NT2/D1 (cell line): ENCODE results near the gene MAP3K4.

Experiments used
- DNase-seq: peaks from one replicate; pipeline ENCODE4 v3.0.0-alpha.2; 2011; ENCODE audit warnings: low read depth, low spot score
- H3K27me3 ChIP-seq: 2 replicates; pipeline ENCODE4 v1.6.0; 2011; ENCODE audit warnings: mild to moderate bottlenecking; ENCODE audit not compliant: insufficient read length, insufficient read depth
- H3K36me3 ChIP-seq: 2 replicates; pipeline ENCODE4 v1.6.1; 2011; ENCODE audit warnings: mild to moderate bottlenecking, low read length, mixed read lengths; ENCODE audit not compliant: insufficient read depth, insufficient read length
- H3K4me1 ChIP-seq: 2 replicates; pipeline ENCODE4 v1.5.1; 2011; ENCODE audit not compliant: insufficient read depth, insufficient read length
- H3K4me3 ChIP-seq: 2 replicates; pipeline ENCODE4 v1.5.1; 2011; ENCODE audit warnings: low read depth; ENCODE audit not compliant: insufficient read length
- H3K9ac ChIP-seq: 2 replicates; pipeline ENCODE4 v1.6.0; 2011; ENCODE audit warnings: low read depth; ENCODE audit not compliant: insufficient read length
- H3K9me3 ChIP-seq: 2 replicates; pipeline ENCODE4 v1.5.1; 2011; ENCODE audit warnings: mild to moderate bottlenecking, low read length; ENCODE audit not compliant: insufficient read depth
- SUZ12 ChIP-seq: IDR thresholded peaks from 2 replicates; pipeline ENCODE4 v1.6.1; 2011; ENCODE audit not compliant: insufficient read length, insufficient read depth; ENCODE audit errors: extremely low read depth
- YY1 ChIP-seq: IDR thresholded peaks from 2 replicates; pipeline ENCODE4 v1.6.1; 2011; ENCODE audit not compliant: insufficient read length, insufficient read depth
- ZNF274 ChIP-seq: IDR thresholded peaks from 2 replicates; pipeline ENCODE4 v1.6.1; 2011; ENCODE audit warnings: mild to moderate bottlenecking, low read depth, low read length

The MAP3K4 gene

DNA sequence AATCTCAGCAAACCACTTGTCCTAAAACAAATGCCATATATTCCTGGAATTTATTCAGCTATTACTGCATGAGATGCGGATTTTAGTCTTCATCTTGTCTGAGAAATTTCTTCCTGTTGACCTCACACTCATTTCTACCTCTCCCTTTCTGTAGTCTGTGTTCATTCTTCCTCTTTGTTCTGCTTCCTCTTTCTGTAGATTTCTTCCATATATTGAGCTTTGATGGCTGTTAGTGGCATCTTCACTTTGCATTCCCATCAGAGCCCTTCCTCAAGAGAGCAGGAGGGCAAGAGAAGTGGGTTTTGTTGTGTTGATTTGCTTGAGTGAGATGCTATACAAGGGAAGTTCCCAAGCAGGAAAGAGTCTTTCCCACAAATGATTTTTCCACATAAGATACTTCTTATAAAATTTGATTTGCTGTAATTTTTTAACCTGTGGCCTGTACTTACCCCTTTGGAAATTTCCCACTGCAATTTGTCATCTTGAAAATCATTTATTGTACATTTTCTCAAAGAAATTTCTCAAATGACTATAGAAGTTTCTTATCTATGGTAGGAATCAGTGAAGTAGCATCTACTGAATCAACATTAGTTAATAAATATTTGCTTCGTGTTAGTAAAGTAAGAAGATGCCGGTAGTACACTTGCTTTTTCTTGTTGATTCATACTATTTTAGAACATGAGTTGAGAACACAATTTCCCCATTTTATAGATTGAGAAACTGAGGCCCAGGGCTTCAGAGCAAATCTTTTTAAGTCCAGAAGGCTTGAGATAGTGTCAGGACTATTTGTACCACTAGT, 43.8 kb downstream of the MAP3K4 start:
- TF ChIP-seq SUZ12 = no peak
- no peak for TF ChIP-seq YY1
- Histone ChIP-seq H3K36me3 (peaks cover 15% of the 10 kb centered on the region), H3K9ac (no peak overlapping the region), H3K27me3 (no peaks in the 10 kb centered on the region), H3K4me3 (no peak overlapping the region), H3K9me3 (no peaks in the 10 kb centered on the region), H3K4me1 (no peaks in the 10 kb centered on the region)
- DNase-seq = no peak

DNA sequence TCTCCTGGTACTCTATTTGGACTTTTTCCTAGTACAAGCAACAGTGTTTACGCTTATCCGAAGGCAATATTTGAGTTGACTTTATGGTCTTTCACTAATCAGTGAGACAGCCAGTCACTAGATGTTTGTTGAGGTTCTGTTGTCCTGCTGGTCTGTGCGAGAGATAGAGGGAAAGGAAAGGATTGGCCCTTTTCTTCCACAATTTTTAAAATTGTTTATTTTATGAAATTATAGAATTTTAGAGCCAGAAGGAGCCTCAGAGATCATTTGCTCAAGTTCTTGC, 44.4 kb downstream of the MAP3K4 start:
- peaks cover 20% of the 10 kb centered on the region for H3K36me3 ChIP-seq
- no peak for DNase-seq
- H3K4me1 ChIP-seq = no peaks in the 10 kb centered on the region

DNA sequence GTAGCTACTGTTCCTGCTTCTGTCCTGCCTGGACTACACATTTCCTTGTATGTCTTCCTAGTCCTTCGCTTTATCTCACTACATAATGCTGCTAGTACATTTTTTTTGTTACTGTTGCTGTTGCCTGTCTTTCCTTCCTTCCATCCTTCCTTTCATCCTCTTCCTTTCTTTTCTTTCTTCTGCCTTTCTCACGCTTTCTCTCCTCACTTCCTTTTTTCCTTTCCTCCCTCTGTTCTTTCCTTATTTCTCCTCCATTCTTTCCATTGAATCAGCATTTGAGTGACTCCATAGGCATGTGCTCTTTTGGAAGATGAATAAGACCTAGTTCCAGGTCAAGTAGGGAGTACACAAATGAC, 46.3 kb downstream of the MAP3K4 start:
- Histone ChIP-seq H3K27me3 (no peaks in the 10 kb centered on the region), H3K9ac (no peak overlapping the region), H3K9me3 (no peaks in the 10 kb centered on the region), H3K4me1 (no peaks in the 10 kb centered on the region), H3K36me3 (peaks cover 28% of the 10 kb centered on the region), H3K4me3 (no peak overlapping the region)
- no peak for DNase-seq
- TF ChIP-seq ZNF274 (no peak), YY1 (no peak), SUZ12 (no peak)

More for the DNA sequence above, 44.4 kb downstream of the MAP3K4 start:
- H3K4me3 ChIP-seq = no peak overlapping the region
- H3K27me3 ChIP-seq = no peaks in the 10 kb centered on the region
- H3K9me3 ChIP-seq = no peaks in the 10 kb centered on the region
- TF ChIP-seq SUZ12 = no peak
- TF ChIP-seq ZNF274 = no peak
- no peak for TF ChIP-seq YY1
- H3K9ac ChIP-seq = no peak overlapping the region

DNA sequence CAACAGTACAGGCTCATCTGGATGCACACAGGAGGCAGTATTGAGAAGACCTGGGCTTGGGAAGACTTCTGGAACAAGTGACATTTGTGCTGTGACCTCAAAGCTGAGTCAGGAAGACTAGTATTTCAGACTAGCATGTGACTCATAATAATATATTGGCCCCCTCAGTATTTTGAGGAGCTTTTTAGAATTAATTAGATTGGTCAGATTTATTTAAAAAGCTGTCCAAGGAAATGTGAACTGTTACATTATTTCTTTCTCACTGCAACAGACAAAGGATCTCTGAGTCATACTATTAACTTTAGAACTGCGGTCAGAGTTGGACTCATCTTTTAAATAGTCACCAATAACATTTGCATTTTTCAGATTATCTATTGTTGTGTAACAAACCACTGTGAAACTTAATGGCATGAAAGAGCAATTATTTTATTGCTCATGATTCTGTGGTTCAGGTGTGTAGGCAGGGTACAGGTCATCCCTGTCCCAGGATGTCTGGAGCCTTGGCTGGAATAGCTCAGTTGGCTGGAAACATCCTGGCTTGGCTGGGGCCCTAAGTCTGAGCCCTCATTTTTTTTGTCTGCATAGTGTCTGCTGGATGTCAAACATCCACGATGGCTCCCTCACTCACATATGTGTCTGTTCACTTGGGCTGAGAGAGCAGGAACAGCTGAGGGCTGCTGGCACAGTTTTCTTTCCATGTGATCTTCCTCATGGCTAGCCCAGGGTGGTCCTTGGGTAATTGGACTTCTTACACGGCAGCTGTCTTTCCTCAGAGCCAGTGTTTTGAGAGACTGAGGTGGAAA, 46.9 kb downstream of the MAP3K4 start:
- Histone ChIP-seq H3K27me3 (no peaks in the 10 kb centered on the region), H3K4me3 (no peak overlapping the region), H3K4me1 (no peaks in the 10 kb centered on the region), H3K36me3 (peaks cover 33% of the 10 kb centered on the region), H3K9ac (no peak overlapping the region), H3K9me3 (no peaks in the 10 kb centered on the region)
- no peak for DNase-seq
- no peak for TF ChIP-seq YY1
- no peak for TF ChIP-seq SUZ12
- TF ChIP-seq ZNF274 = no peak

DNA sequence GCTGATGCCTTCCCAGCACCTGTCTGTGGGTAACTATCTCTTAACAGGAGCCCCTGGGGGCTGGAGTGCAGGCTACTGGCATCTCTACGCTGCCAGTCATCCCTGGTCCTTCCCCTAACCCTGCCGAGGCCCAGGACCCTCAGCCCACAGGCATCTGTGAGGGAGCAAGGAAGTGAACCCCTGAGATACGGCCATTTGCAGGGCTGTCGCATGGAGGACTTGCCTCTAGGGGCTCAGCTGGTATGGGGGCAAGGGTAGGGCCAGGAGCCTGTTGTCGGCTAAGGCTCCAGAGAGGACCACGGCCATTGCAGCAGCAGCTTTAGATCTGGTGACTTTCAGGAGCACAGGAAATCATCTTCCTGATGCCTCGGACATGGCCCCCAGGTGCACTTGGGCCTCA, 49.7 kb downstream of the MAP3K4 start:
- H3K4me1 ChIP-seq = no peaks in the 10 kb centered on the region
- no peak overlapping the region for H3K9ac ChIP-seq
- no peak for DNase-seq
- H3K9me3 ChIP-seq = no peaks in the 10 kb centered on the region
- no peak overlapping the region for H3K4me3 ChIP-seq
- peaks cover 34% of the 10 kb centered on the region for H3K36me3 ChIP-seq
- TF ChIP-seq YY1 (no peak), ZNF274 (no peak), SUZ12 (no peak)
- H3K27me3 ChIP-seq = no peaks in the 10 kb centered on the region

DNA sequence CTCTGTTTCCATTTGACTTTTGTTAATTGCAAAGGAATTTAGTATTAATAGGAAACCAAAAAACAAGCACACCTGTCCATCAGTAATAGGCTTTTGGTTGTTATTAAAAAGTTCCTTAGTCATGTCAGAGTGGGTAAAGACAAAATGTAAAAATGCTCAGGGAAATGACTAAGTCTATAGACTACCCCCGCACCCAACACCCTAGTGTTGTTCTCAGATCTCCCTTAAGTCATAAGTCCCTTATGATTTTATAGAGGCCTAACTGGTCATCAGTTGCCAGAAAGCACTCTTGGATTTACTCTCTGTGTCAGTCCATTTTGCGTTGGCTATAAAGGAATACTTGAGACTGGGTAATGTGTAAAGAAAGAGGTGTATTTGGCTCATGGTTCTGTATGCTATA, 52.8 kb downstream of the MAP3K4 start:
- no peaks in the 10 kb centered on the region for H3K4me1 ChIP-seq
- TF ChIP-seq SUZ12 (no peak), ZNF274 (no peak), YY1 (no peak)
- H3K9ac ChIP-seq = no peak overlapping the region
- H3K27me3 ChIP-seq = no peaks in the 10 kb centered on the region
- H3K9me3 ChIP-seq = no peaks in the 10 kb centered on the region
- H3K4me3 ChIP-seq = no peak overlapping the region
- peaks cover 35% of the 10 kb centered on the region for H3K36me3 ChIP-seq
- DNase-seq = no peak

DNA sequence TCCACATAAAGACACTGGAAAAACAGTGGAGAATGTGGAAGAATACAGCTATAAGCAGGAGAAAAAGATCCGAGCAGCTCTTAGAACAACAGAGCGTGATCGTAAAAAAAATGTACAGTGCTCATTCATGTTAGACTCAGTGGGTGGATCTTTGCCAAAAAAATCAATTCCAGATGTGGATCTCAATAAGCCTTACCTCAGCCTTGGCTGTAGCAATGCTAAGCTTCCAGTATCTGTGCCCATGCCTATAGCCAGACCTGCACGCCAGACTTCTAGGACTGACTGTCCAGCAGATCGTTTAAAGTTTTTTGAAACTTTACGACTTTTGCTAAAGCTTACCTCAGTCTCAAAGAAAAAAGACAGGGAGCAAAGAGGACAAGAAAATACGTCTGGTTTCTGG, 57.1 kb downstream of the MAP3K4 start:
- H3K4me3 ChIP-seq = no peak overlapping the region
- H3K9ac ChIP-seq = no peak overlapping the region
- TF ChIP-seq ZNF274 = no peak
- no peak for TF ChIP-seq SUZ12
- TF ChIP-seq YY1 = no peak
- no peak for DNase-seq
- no peaks in the 10 kb centered on the region for H3K9me3 ChIP-seq
- H3K4me1 ChIP-seq = no peaks in the 10 kb centered on the region
- H3K27me3 ChIP-seq = no peaks in the 10 kb centered on the region
- H3K36me3 ChIP-seq = peaks cover 29% of the 10 kb centered on the region
